Right renal cortex interstitium (tissue), 3 donors: ENCODE results near the gene ADGRL3. TPM values are rescaled to one million over a fixed set of nuclear protein-coding genes. Genes with fewer than 3 reads are reported as not detected.
"Not testable (repeated sequence)": the region's sequence is repeated elsewhere in the genome, so short reads cannot be mapped to it uniquely, and the experiment has no call there.

Experiments used
- DNase-seq, 3 donors: peaks; one replicate each; pipeline ENCODE4 v3.0.0-alpha.2; 2013; ENCODE audit warnings: low read depth in 3 of 3, low spot score in 2 of 3
- polyA plus RNA-seq, 3 donors: library from polyadenylated mRNA; unstranded; fragments of 120-200 nt; gene quantifications; one replicate each; pipeline ENCODE4 v1.2.1, GENCODE V29; 2013; ENCODE audit not compliant: insufficient read length in 3 of 3

ADGRL3 gene
- polyA plus RNA-seq, 3 donors = 24.5 to 30.2 (median 28.7) TPM

GRCh38 chr4:61596606-61597340 lies 396.6 kb downstream of the ADGRL3 start:
- DNase-seq = no peak

GRCh38 chr4:61603086-61603485 lies 403.0 kb downstream of the ADGRL3 start:
- DNase-seq = no peak

GRCh38 chr4:61604054-61604453 lies 403.9 kb downstream of the ADGRL3 start:
- DNase-seq = no peak

- no peak for DNase-seq
These were observed 405.9 kb downstream of the ADGRL3 start for GRCh38 chr4:61605984-61606383.

GRCh38 chr4:61614231-61614630 lies 414.1 kb downstream of the ADGRL3 start:
- DNase-seq = no peak

GRCh38 chr4:61619528-61619927 lies 419.4 kb downstream of the ADGRL3 start:
- peak in 1 of 3 donors; percentile 7 for DNase-seq

- no peak for DNase-seq
These were observed 428.2 kb downstream of the ADGRL3 start for GRCh38 chr4:61628282-61628681.

- DNase-seq = no peak
These were observed 428.6 kb downstream of the ADGRL3 start for GRCh38 chr4:61628727-61629126.

GRCh38 chr4:61630548-61630947 lies 430.4 kb downstream of the ADGRL3 start:
- no peak for DNase-seq

- DNase-seq = no peak
These were observed 438.5 kb downstream of the ADGRL3 start for GRCh38 chr4:61638591-61638990.

- DNase-seq = not testable (repeated sequence)
These were observed 446.7 kb downstream of the ADGRL3 start for GRCh38 chr4:61646746-61647350.

- no peak for DNase-seq
These were observed 448.1 kb downstream of the ADGRL3 start for GRCh38 chr4:61648264-61648663.

- DNase-seq = no peak
These were observed 456.9 kb downstream of the ADGRL3 start for GRCh38 chr4:61657016-61657415.

GRCh38 chr4:61661960-61662359 lies 461.8 kb downstream of the ADGRL3 start:
- no peak for DNase-seq

GRCh38 chr4:61662362-61662761 lies 462.2 kb downstream of the ADGRL3 start:
- no peak for DNase-seq

- DNase-seq = no peak
These were observed 463.2 kb downstream of the ADGRL3 start for GRCh38 chr4:61663310-61663709.

GRCh38 chr4:61665649-61666048 lies 465.5 kb downstream of the ADGRL3 start:
- DNase-seq = no peak

GRCh38 chr4:61666244-61666643 lies 466.1 kb downstream of the ADGRL3 start:
- no peak for DNase-seq

GRCh38 chr4:61671599-61671998 lies 471.5 kb downstream of the ADGRL3 start:
- no peak for DNase-seq

- no peak for DNase-seq
These were observed 475.3 kb downstream of the ADGRL3 start for GRCh38 chr4:61675464-61675863.

GRCh38 chr4:61678297-61678696 lies 478.2 kb downstream of the ADGRL3 start:
- DNase-seq = no peak

GRCh38 chr4:61693520-61693919 lies 493.4 kb downstream of the ADGRL3 start:
- DNase-seq = no peak
